Activated naive CD4-positive, alpha-beta T cell (primary cell): ENCODE measurements around the gene OR10V1.

Source experiments
- DNase-seq, 4 experiments: peaks; one replicate each; lab custom pipeline; 2025; lab: John Stamatoyannopoulos, UW

OR10V1 gene

GRCh38 chr11:59668950-59669610 is 44.6 kb downstream of the OR10V1 start, which contains the start of gene PATL1:
PATL1 (minus strand) TSS chr11:59669037; CDS start chr11:59668895, 142 bp downstream.
- peak; percentile 93 to 97 (median 96) for DNase-seq

GRCh38 chr11:59668188-59668949 is 45.3 kb downstream of the OR10V1 start:
- DNase-seq, result peak in 3 of 4 experiments; percentile 31 to 55 (median 49)

- no peak for DNase-seq
Measured at GRCh38 chr11:59667812-59668187, 45.8 kb downstream of the OR10V1 start.

- DNase-seq, result no peak
Measured at GRCh38 chr11:59666969-59667368, 46.7 kb downstream of the OR10V1 start.
